Hepatocyte (in vitro differentiated cells): Measurements from ENCODE around the gene TFEB. TPM values are rescaled to one million over a fixed set of nuclear protein-coding genes. Genes with fewer than 3 reads are reported as not detected.

ENCODE experiments used
- DNase-seq: peaks from one replicate; pipeline ENCODE4 v3.0.0-alpha.2; 2016; ENCODE audit warnings: low spot score
- H2AFZ ChIP-seq: fragments of 200-600 bp; sonication (generic); 2 replicates; pipeline ENCODE4 v1.6.0; 2016; ENCODE audit warnings: antibody characterized with exemption, mild to moderate bottlenecking
- H3K27ac ChIP-seq: fragments of 200-600 bp; sonication (generic); 2 replicates; pipeline ENCODE4 v1.5.1; 2016; ENCODE audit warnings: mild to moderate bottlenecking
- H3K27me3 ChIP-seq: fragments of 200-600 bp; sonication (generic); 2 replicates; pipeline ENCODE4 v1.6.1; 2016
- H3K36me3 ChIP-seq: fragments of 200-600 bp; sonication (generic); replicated peaks from 2 replicates; pipeline ENCODE4 v1.5.1; 2016; ENCODE audit warnings: low read depth; ENCODE audit not compliant: insufficient read depth
- H3K4me1 ChIP-seq: fragments of 200-600 bp; sonication (generic); 2 replicates; pipeline ENCODE4 v1.5.1; 2016; ENCODE audit warnings: mild to moderate bottlenecking, moderate library complexity; ENCODE audit not compliant: insufficient read depth
- H3K4me2 ChIP-seq: fragments of 200-600 bp; sonication (generic); 2 replicates; pipeline ENCODE4 v1.6.0; 2016
- H3K4me3 ChIP-seq: fragments of 200-600 bp; sonication (generic); 2 replicates; pipeline ENCODE4 v1.5.1; 2016; ENCODE audit warnings: mild to moderate bottlenecking
- H3K79me2 ChIP-seq: fragments of 200-600 bp; sonication (generic); 2 replicates; pipeline ENCODE4 v1.6.0; 2017; ENCODE audit warnings: mild to moderate bottlenecking
- H3K9me2 ChIP-seq: fragments of 200-600 bp; sonication (generic); replicated peaks from 2 replicates; pipeline ENCODE4 v1.6.0; 2017; ENCODE audit warnings: mild to moderate bottlenecking; ENCODE audit not compliant: insufficient read depth
- H3K9me3 ChIP-seq: fragments of 200-600 bp; sonication (generic); 2 replicates; pipeline ENCODE4 v1.5.1; 2016; ENCODE audit warnings: low read depth, mild to moderate bottlenecking
- H4K20me1 ChIP-seq: fragments of 200-600 bp; sonication (generic); 2 replicates; pipeline ENCODE4 v1.6.0; 2016; ENCODE audit warnings: mild to moderate bottlenecking; ENCODE audit not compliant: insufficient read depth, poor library complexity, severe bottlenecking
- EZH2 ChIP-seq: fragments of 200-600 bp; sonication (generic); IDR thresholded peaks from 2 replicates; pipeline ENCODE4 v1.6.1; 2016; ENCODE audit warnings: antibody characterized with exemption, mild to moderate bottlenecking, borderline replicate concordance
- EZH2phosphoT487 ChIP-seq: fragments of 200-600 bp; sonication (generic); IDR thresholded peaks from one replicate; pipeline ENCODE4 v1.6.1; 2018; ENCODE audit warnings: antibody characterized with exemption, mild to moderate bottlenecking, low read depth, moderate library complexity; ENCODE audit not compliant: unreplicated experiment, severe bottlenecking
- WGBS: methylation state at CpG from one replicate; pipeline ENCODE4 v1.1.6; 2016; ENCODE audit warnings: low lambda C conversion rate; ENCODE audit errors: missing lambda C conversion rate; 5-methylcytosine and 5-hydroxymethylcytosine counted together
- polyA plus RNA-seq: library from polyadenylated mRNA; unstranded; fragments of >200 nt; fragmentation: Nextera tagmentation; extraction: Ambion mirVana; gene quantifications from 2 replicates; pipeline ENCODE4 v1.2.1, GENCODE V29; 2016
- total RNA-seq: library from RNA; depleted of rRNA; stranded (reverse); fragments of >200 nt; gene quantifications from 2 replicates; pipeline ENCODE4 v1.2.3, GENCODE V29; 2014
- TF ChIP-seq, protein P1 (sequence below): fragments of 200-600 bp; sonication (generic); IDR thresholded peaks from 2 replicates; pipeline ENCODE4 v1.5.1; 2016; ENCODE audit warnings: antibody characterized with exemption, mild to moderate bottlenecking; ENCODE audit not compliant: poor library complexity

The TFEB gene
- total and polyA plus RNA-seq, 2 experiments from 2014 or later: 14.2 to 32.7 TPM

DNA sequence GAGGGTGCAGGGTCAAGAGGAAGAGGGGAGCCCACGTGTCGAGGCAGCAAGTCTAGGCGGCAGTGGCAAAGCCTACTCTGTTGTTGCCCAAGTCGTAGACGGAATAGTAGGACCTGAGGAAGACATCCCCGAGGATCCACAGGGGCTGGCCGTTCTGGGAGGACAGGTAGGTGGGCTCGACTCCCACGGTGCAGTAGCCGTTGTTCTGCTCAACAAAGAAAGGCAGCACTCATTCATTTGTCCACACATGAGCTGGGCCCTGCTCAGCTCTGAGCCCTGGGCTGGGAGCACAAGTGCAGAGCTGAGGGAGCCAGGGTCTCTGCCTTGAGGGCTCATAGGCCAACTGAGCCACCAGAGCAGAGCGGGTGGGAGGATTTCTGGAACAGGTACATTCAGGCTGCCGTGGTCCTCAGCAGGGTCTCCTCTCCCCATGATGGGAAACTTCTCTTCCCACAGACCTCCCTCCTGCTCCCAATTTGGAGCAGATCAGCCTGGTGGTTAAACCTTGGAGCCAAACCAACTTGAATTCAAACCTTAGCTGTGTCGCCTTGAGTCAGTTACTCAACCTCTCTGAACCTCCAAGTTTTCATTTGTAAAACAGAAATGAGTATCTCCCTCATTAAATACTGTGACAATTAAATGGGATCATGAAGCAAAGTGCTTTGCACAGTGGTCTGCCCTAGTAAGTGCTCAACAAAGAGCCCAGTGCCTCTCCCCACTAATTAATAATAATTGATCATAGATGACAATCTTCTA is 1.6 kb upstream of the TFEB start:
- no peak overlapping the region for H3K4me3 ChIP-seq
- TF ChIP-seq, protein P1, sequence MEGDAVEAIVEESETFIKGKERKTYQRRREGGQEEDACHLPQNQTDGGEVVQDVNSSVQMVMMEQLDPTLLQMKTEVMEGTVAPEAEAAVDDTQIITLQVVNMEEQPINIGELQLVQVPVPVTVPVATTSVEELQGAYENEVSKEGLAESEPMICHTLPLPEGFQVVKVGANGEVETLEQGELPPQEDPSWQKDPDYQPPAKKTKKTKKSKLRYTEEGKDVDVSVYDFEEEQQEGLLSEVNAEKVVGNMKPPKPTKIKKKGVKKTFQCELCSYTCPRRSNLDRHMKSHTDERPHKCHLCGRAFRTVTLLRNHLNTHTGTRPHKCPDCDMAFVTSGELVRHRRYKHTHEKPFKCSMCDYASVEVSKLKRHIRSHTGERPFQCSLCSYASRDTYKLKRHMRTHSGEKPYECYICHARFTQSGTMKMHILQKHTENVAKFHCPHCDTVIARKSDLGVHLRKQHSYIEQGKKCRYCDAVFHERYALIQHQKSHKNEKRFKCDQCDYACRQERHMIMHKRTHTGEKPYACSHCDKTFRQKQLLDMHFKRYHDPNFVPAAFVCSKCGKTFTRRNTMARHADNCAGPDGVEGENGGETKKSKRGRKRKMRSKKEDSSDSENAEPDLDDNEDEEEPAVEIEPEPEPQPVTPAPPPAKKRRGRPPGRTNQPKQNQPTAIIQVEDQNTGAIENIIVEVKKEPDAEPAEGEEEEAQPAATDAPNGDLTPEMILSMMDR: no peak
- TF ChIP-seq EZH2phosphoT487 (no peak), EZH2 (no peak)
- no peaks in the 10 kb centered on the region for H3K36me3 ChIP-seq
- H3K9me3 ChIP-seq: no peaks in the 10 kb centered on the region
- H3K27me3 ChIP-seq: no peaks in the 10 kb centered on the region
- no peak overlapping the region for H2AFZ ChIP-seq
- H4K20me1 ChIP-seq: no peaks in the 10 kb centered on the region
- no peaks in the 10 kb centered on the region for H3K9me2 ChIP-seq
- no peak for DNase-seq
- peaks cover 35% of the 10 kb centered on the region for H3K4me1 ChIP-seq
- H3K4me2 ChIP-seq: no peak overlapping the region
- peaks cover 6% of the 10 kb centered on the region for H3K79me2 ChIP-seq
- no peak overlapping the region for H3K27ac ChIP-seq
- WGBS: 88% methylated on average over 13 of the region's 13 CpGs

DNA sequence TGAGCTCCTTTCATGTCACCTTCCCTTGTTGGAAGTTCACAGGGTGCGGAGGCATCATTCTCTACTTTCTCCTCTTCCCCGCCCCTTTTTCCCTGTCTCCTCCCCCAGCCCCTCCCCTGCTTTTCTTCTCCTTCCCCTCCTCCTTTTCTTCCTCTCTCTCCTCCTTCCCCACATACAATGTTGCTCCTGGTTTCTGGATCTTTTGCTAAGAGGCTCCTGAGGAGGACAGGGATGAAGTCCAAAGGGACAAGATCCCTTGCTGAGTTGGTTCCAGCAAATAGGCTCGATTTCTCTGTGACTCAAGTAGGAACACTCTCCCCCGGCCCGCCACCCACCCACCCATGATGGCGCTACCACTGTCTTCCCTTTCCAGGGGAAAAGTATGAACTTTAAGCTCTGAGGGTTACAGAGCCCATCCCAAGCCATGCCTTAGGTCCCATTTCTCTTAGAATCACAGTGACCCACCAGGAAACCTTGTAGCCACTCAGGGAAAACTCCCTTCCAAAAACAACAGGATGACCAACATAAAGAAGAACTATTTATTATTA is 852 bp upstream of the TFEB start:
- Histone ChIP-seq H3K27ac (no peak overlapping the region), H3K9me3 (no peaks in the 10 kb centered on the region), H2AFZ (no peak overlapping the region), H3K27me3 (no peaks in the 10 kb centered on the region), H3K4me3 (no peak overlapping the region), H3K9me2 (no peaks in the 10 kb centered on the region), H4K20me1 (no peaks in the 10 kb centered on the region), H3K36me3 (no peaks in the 10 kb centered on the region), H3K79me2 (peaks cover 13% of the 10 kb centered on the region), H3K4me1 (peaks cover 32% of the 10 kb centered on the region), H3K4me2 (peak overlapping the region; percentile 55)
- no peak for DNase-seq
- TF ChIP-seq EZH2phosphoT487 (no peak), EZH2 (no peak)
- TF ChIP-seq, protein P1: no peak
- WGBS: 88% methylated on average over 4 of the region's 6 CpGs

DNA sequence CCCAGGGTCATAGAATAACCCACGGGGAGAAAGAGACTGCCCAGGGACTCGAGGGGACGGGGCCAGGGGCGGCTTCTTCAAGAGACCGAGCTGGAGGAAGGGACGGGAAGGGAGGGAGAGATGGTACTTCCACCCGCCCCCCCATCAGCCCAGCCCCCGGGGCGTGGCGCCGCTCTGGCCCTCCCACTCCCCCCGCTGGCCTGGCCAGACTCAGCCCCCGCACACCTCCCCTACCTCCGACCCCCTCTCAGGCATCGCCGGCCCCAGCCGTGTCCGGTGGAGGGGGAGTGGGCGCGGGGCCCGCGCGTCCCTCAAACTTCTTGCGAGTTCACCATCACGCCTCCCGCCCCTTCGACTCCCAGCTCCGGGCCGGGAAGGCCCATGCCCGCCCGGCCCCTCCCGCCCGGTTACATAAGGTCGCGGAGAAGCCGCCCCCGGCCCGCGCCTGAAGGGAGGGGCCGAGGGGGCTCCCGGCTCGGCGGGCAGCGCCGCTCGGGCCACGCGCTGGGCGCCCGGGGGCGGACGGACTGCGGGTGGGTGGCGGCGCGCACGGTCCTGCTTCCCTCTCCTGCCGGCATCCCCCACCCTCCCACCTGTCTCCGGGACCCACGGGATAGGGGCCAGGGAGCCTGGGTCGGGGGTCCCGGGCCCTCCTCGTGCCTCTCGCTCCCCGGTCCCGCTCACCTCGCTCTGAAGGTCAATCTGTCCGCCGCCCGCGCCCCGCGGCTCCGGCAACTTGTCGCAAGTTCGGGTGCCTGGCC is 562 bp downstream of the TFEB start:
- WGBS: no CpG with 5 or more reads among the region's 76 CpGs
- Histone ChIP-seq H3K9me2 (no peaks in the 10 kb centered on the region), H3K79me2 (peaks cover 27% of the 10 kb centered on the region), H3K27me3 (no peaks in the 10 kb centered on the region), H3K4me2 (peak overlapping the region; percentile 95), H4K20me1 (no peaks in the 10 kb centered on the region), H3K4me3 (peak overlapping the region; percentile 99), H3K4me1 (peaks cover 23% of the 10 kb centered on the region), H3K36me3 (no peaks in the 10 kb centered on the region), H3K9me3 (no peaks in the 10 kb centered on the region), H2AFZ (peak overlapping the region; percentile 86), H3K27ac (peak overlapping the region; percentile 97)
- DNase-seq: peak; percentile 89
- TF ChIP-seq EZH2: no peak
- TF ChIP-seq EZH2phosphoT487: no peak
- TF ChIP-seq, protein P1: no peak
